ENCODE data around the gene SLC1A3. TPM values are rescaled to one million over a fixed set of nuclear protein-coding genes. Genes with fewer than 3 reads are reported as not detected.

Gene SLC1A3
- total RNA-seq = 10 to 100 TPM in 2 of 4 donors, 1 to 10 TPM in 2; 2.3 to 15.8 (median 9.9) TPM

- H3K4me3 ChIP-seq = peak within 1 kb of the TSS; percentile 36 to 44
- no peaks in the 10 kb centered on the region for H3K4me1 ChIP-seq
- H3K9me3 ChIP-seq = no peaks in the 10 kb centered on the region
- TF ChIP-seq POLR2A (IDR thresholded peaks at IDR 0.05) (peak in 1 of 2 donors; percentile 23), CTCF (IDR thresholded peaks at IDR 0.05) (no peak)
- H3K27ac ChIP-seq = peak within 1 kb of the TSS in 1 of 2 donors; percentile 19
- intact Hi-C loops (cut with DNase I; ENCODE audit: low total_unique reads) = no loop called here
- H3K36me3 ChIP-seq = no peaks in the 10 kb centered on the region
- peak in 1 of 2 donors; percentile 20 for DNase-seq
- peaks cover 0 to 14% of the 10 kb centered on the region in 2 donors for H3K27me3 ChIP-seq
These were observed at the start of gene SLC1A3 for GRCh38 chr5:36606428-36607113. Gene SLC1A3 (plus strand): TSS chr5:36606606. CDS start chr5:36608424, 1,818 bp downstream.

GRCh38 chr5:36558641-36559040, 47.8 kb upstream of the SLC1A3 start:
- H3K4me3 ChIP-seq = no peak overlapping the region
- DNase-seq = no peak
- no peaks in the 10 kb centered on the region for H3K4me1 ChIP-seq
- no peaks in the 10 kb centered on the region for H3K27me3 ChIP-seq
- TF ChIP-seq POLR2A (IDR thresholded peaks at IDR 0.05) (no peak), CTCF (IDR thresholded peaks at IDR 0.05) (no peak)
- H3K36me3 ChIP-seq = no peaks in the 10 kb centered on the region
- intact Hi-C loops (cut with DNase I; ENCODE audit: low total_unique reads) = no loop called here
- H3K9me3 ChIP-seq = no peaks in the 10 kb centered on the region
- H3K27ac ChIP-seq = no peak overlapping the region

- Histone ChIP-seq H3K9me3 (no peaks in the 10 kb centered on the region), H3K27me3 (no peaks in the 10 kb centered on the region), H3K27ac (no peak overlapping the region), H3K4me3 (no peak overlapping the region), H3K4me1 (no peaks in the 10 kb centered on the region), H3K36me3 (no peaks in the 10 kb centered on the region)
- DNase-seq = no peak
- TF ChIP-seq CTCF (IDR thresholded peaks at IDR 0.05) = no peak
- TF ChIP-seq POLR2A (IDR thresholded peaks at IDR 0.05) = no peak
- intact Hi-C loops (cut with DNase I; ENCODE audit: low total_unique reads) = no loop called here
These were observed 44.8 kb upstream of the SLC1A3 start for GRCh38 chr5:36561601-36562000.

GRCh38 chr5:36569491-36569890, 36.9 kb upstream of the SLC1A3 start:
- no peak overlapping the region for H3K27ac ChIP-seq
- no peak overlapping the region for H3K4me3 ChIP-seq
- intact Hi-C loops (cut with DNase I; ENCODE audit: low total_unique reads) = no loop called here
- no peak for DNase-seq
- H3K36me3 ChIP-seq = no peaks in the 10 kb centered on the region
- no peaks in the 10 kb centered on the region for H3K9me3 ChIP-seq
- no peaks in the 10 kb centered on the region for H3K27me3 ChIP-seq
- no peaks in the 10 kb centered on the region for H3K4me1 ChIP-seq
- no peak for TF ChIP-seq POLR2A (IDR thresholded peaks at IDR 0.05)
- TF ChIP-seq CTCF (IDR thresholded peaks at IDR 0.05) = no peak

GRCh38 chr5:36570301-36571095, 35.9 kb upstream of the SLC1A3 start:
- Histone ChIP-seq H3K27me3 (no peaks in the 10 kb centered on the region), H3K4me3 (no peak overlapping the region), H3K4me1 (no peaks in the 10 kb centered on the region), H3K9me3 (no peaks in the 10 kb centered on the region), H3K27ac (no peak overlapping the region), H3K36me3 (no peaks in the 10 kb centered on the region)
- DNase-seq = no peak
- TF ChIP-seq CTCF (IDR thresholded peaks at IDR 0.05) (no peak), POLR2A (IDR thresholded peaks at IDR 0.05) (no peak)
- intact Hi-C loops (cut with DNase I; ENCODE audit: low total_unique reads) = no loop called here

All from uterus (tissue), 4 donors.